ENCODE results near the gene MBD5. TPM values are rescaled to one million over a fixed set of nuclear protein-coding genes. Genes with fewer than 3 reads are reported as not detected.

Gene MBD5
- total and polyA plus RNA-seq, 2 of the 4 experiments (the other 2 are of a cell fraction), result 9.8 to 14.2 TPM

DNA sequence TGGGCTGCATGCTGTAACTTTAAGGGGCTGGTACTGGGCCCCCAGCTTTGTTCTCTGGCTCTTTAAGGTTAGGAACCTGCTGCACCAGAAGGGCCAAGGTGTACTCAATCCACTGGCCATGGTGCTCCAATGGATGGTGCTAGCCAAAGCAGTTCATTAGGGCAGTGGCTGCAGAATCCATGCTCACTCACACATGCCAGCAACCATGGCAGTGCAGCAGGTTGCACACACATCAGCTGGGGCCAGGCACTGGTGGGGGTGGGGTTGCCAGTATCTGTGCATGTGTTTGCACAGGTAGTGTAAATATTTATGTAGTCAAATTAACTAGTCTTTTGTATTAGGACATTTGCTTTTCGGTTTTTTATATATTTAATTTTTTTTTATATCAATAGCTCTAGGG is 395.4 kb downstream of the MBD5 start:
- Histone ChIP-seq H4K5ac (ENCODE audit: low read depth, low read length) (no peak overlapping the region), H3K14ac (replicated peaks; ENCODE audit: low read depth, low read length) (no peak overlapping the region), H3K36me3 (ENCODE audit: control insufficient read depth, insufficient read depth, low read length) (no peaks in the 10 kb centered on the region), H3K9ac (ENCODE audit: low read depth, low read length) (no peak overlapping the region), H4K20me1 (ENCODE audit: insufficient read depth, low read length) (no peaks in the 10 kb centered on the region), H3K27me3 (ENCODE audit: control insufficient read depth, insufficient read depth, low read length) (no peaks in the 10 kb centered on the region), H3K4me3 (ENCODE audit: insufficient read depth, low read depth, low read length) (no peak overlapping the region), H2BK15ac (ENCODE audit: low read depth, low read length) (no peak overlapping the region), H2BK120ac (ENCODE audit: low read depth, low read length) (no peak overlapping the region), H3K9me3 (ENCODE audit: control insufficient read depth, insufficient read depth, low read length) (peaks cover 8% of the 10 kb centered on the region), H3K27ac (ENCODE audit: insufficient read depth, low read length) (no peak overlapping the region), H3K4me1 (ENCODE audit: control insufficient read depth, insufficient read depth, low read length) (no peaks in the 10 kb centered on the region), H3K18ac (ENCODE audit: low read depth, low read length) (no peak overlapping the region), H2AK9ac (replicated peaks; ENCODE audit: low read depth, low read length, poor library complexity) (no peak overlapping the region), H3K9me1 (ENCODE audit: insufficient read depth, low read length) (no peaks in the 10 kb centered on the region), H2AFZ (replicated peaks; ENCODE audit: low read length, poor library complexity) (no peak overlapping the region), H4K91ac (ENCODE audit: insufficient read depth, low read depth, low read length) (no peak overlapping the region), H2BK20ac (ENCODE audit: low read depth, low read length) (no peak overlapping the region), H2BK5ac (ENCODE audit: low read depth, low read length, poor library complexity, severe bottlenecking) (no peak overlapping the region), H2AK5ac (ENCODE audit: low read depth, low read length) (no peak overlapping the region), H4K8ac (ENCODE audit: low read depth in 2 of 2, low read length in 2 of 2) (no peak overlapping the region), H3K4me2 (ENCODE audit: low read depth, low read length) (no peak overlapping the region), H3K56ac (ENCODE audit: extremely low read depth, insufficient read depth, low read length) (no peak overlapping the region), H3K79me1 (ENCODE audit: low read depth in 1 of 2, low read length in 2 of 2) (no peaks in the 10 kb centered on the region; a peak in 1 of 4 replicates), H3K4ac (ENCODE audit: low read depth, low read length) (no peak overlapping the region), H3K23ac (ENCODE audit: low read depth, low read length) (no peak overlapping the region)
- ATAC-seq (ENCODE audit: low read depth), result no peak
- TF ChIP-seq, protein P1, sequence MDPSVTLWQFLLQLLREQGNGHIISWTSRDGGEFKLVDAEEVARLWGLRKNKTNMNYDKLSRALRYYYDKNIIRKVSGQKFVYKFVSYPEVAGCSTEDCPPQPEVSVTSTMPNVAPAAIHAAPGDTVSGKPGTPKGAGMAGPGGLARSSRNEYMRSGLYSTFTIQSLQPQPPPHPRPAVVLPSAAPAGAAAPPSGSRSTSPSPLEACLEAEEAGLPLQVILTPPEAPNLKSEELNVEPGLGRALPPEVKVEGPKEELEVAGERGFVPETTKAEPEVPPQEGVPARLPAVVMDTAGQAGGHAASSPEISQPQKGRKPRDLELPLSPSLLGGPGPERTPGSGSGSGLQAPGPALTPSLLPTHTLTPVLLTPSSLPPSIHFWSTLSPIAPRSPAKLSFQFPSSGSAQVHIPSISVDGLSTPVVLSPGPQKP (IDR thresholded peaks at IDR 0.05; ENCODE audit: borderline replicate concordance, low read depth, low read length), result no peak
- TF ChIP-seq, protein P2, sequence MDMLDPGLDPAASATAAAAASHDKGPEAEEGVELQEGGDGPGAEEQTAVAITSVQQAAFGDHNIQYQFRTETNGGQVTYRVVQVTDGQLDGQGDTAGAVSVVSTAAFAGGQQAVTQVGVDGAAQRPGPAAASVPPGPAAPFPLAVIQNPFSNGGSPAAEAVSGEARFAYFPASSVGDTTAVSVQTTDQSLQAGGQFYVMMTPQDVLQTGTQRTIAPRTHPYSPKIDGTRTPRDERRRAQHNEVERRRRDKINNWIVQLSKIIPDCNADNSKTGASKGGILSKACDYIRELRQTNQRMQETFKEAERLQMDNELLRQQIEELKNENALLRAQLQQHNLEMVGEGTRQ (IDR thresholded peaks at IDR 0.05; ENCODE audit: low read depth, low read length), result no peak
- no CpG with 5 or more reads among the region's 1 CpG for WGBS, 2 experiments (ENCODE audit: extremely low coverage in 2 of 2, insufficient read length in 1 of 2)
- POLR2A ChIA-PET (ENCODE audit: unreplicated experiment), result no interaction called here
- dilution Hi-C loops (cut with HindIII; ENCODE audit: low sequenced_read_pairs, unreplicated experiment), result no loop called here
- no TSS peak for BruUV-seq (replicated peaks)
- CTCF ChIA-PET, result no interaction called here
- intact Hi-C loops (cut with micrococcal nuclease), result no loop called here
- in situ Hi-C loops (cut with MboI; ENCODE audit: low sequenced_read_pairs), result no loop called here
- DNase-seq, result no peak

Data from IMR-90 (cell line).